Kidney glomerular epithelial cell (primary cell): ENCODE data around the gene SOX18.

Experiments
- DNase-seq: peaks from one replicate; lab custom pipeline; 2025; lab: John Stamatoyannopoulos, UW

SOX18 gene

GRCh38 chr20:64052987-64053840 is 3.8 kb upstream of the SOX18 start:
- DNase-seq = no peak

- no peak for DNase-seq
Measured at GRCh38 chr20:64052326-64052722, 2.9 kb upstream of the SOX18 start.

GRCh38 chr20:64051561-64052325 is 2.3 kb upstream of the SOX18 start:
- no peak for DNase-seq

GRCh38 chr20:64051033-64051452 is 1.6 kb upstream of the SOX18 start:
- no peak for DNase-seq

- no peak for DNase-seq
Measured at GRCh38 chr20:64050261-64051032, 1.0 kb upstream of the SOX18 start.

GRCh38 chr20:64049878-64050260 is 430 bp upstream of the SOX18 start:
- no peak for DNase-seq

- DNase-seq = no peak
Measured at GRCh38 chr20:64048402-64049044, 916 bp downstream of the SOX18 start.

GRCh38 chr20:64047968-64048401 is 1.5 kb downstream of the SOX18 start:
- DNase-seq = no peak

- no peak for DNase-seq
Measured at GRCh38 chr20:64047046-64047389, 2.4 kb downstream of the SOX18 start.

- no peak for DNase-seq
Measured at GRCh38 chr20:64045346-64046011, 4.0 kb downstream of the SOX18 start.

GRCh38 chr20:64044484-64045247 is 4.8 kb downstream of the SOX18 start:
- DNase-seq = peak; percentile 8

- no peak for DNase-seq
Measured at GRCh38 chr20:64043768-64044167, 5.7 kb downstream of the SOX18 start.

GRCh38 chr20:64042054-64042781 is 7.2 kb downstream of the SOX18 start:
- no peak for DNase-seq

- no peak for DNase-seq
Measured at GRCh38 chr20:64041781-64042053, 7.7 kb downstream of the SOX18 start.

GRCh38 chr20:64041040-64041780 is 8.2 kb downstream of the SOX18 start:
- no peak for DNase-seq

GRCh38 chr20:64040231-64041039 is 9.0 kb downstream of the SOX18 start:
- DNase-seq = no peak

GRCh38 chr20:64039293-64040160 is 9.9 kb downstream of the SOX18 start:
- DNase-seq = no peak
